ENCODE data around the gene JARID2. TPM values are rescaled to one million over a fixed set of nuclear protein-coding genes. Genes with fewer than 3 reads are reported as not detected.

Gene JARID2
- total RNA-seq, 2 donors from 2014 or later, result 8.3 to 12.8 TPM

- Histone ChIP-seq H3K27me3 (replicated peaks; ENCODE audit: insufficient read depth) (no peaks in the 10 kb centered on the region), H3K27ac (no peak overlapping the region), H3K36me3 (no peaks in the 10 kb centered on the region), H3K4me1 (ENCODE audit: control insufficient read depth in 1 of 2, low read depth in 2 of 2) (peaks cover 10 to 36% of the 10 kb centered on the region in 2 donors), H3K4me3 (no peak overlapping the region), H3K9me3 (no peaks in the 10 kb centered on the region)
- TF ChIP-seq CTCF (IDR thresholded peaks at IDR 0.05), result no peak
- ATAC-seq (ENCODE audit: insufficient number of reproducible peaks, low FRiP score, low read depth) (no peak), DNase-seq (ENCODE audit: low spot score) (no peak)
Observed at GRCh38 chr6:15503346-15503680, 257.4 kb downstream of the JARID2 start.

DNA sequence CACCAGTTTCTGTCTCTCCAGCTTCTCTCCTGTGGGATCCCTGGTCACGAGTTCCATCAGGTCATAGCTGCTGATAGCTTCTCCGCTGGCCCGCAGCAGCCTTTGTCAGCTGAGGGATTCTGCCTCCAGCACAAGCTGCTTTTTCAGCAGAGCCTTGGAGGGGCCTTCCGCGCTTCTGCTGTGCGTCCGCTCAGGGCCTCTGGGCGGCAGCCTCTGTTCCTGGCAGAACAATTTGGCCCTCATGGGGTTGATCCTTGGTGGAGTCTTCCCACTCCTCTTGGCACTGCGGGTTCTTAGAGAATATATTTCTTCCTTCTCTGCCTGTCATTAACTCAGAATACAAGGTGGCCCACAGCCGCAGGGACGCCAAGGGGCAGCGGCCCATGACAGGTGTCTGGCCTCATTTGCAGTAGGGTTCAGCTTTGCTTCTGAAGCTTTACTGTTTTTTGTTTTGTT is 258.2 kb downstream of the JARID2 start:
- no peak overlapping the region for H3K27ac ChIP-seq

DNA sequence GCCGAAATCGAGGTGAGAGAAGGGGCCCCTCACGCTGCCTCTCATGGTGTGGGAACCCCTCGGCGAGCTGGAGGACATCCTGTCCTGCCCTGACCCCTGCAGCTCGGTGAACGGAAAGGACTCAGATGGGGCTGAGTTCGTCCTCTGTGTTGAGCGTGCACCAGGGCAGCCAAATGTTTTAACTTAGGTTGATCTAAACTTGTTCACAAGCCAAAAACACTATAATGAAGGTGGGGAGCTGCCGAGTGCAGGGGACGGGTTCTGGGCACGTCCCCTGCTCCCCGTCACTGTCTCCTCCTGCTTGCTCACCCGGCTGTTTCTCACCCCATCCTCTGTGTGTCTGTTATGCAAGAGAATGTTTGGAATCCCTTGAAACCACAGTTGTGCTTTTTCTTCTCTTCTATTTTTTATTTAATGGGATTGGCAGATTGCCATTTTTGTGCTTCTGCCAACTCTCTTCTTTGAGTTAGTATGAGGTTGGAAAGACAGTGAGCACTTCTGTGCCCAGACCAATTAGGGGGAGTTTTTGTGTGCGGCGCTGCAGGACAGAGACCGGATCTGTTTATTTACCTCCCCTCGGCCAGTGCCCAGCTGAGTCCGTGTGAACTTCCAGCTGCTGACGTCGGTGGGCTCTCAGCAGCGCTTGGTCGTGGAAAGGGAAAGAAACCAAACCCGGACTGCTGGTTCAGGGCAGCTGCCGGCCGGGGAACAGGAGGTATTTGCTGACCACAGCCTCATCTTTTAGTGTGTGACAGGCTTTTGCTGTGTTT is 258.9 kb downstream of the JARID2 start:
- DNase-seq (ENCODE audit: low spot score) (no peak), ATAC-seq (ENCODE audit: insufficient number of reproducible peaks, low FRiP score, low read depth) (no peak)
- no peak for TF ChIP-seq CTCF (IDR thresholded peaks at IDR 0.05)
- H3K27me3 ChIP-seq (replicated peaks; ENCODE audit: insufficient read depth), result no peaks in the 10 kb centered on the region
- H3K27ac ChIP-seq, result no peak overlapping the region
- H3K4me3 ChIP-seq, result peak overlapping the region; percentile 65
- no peaks in the 10 kb centered on the region for H3K36me3 ChIP-seq
- peaks cover 10 to 36% of the 10 kb centered on the region in 2 donors for H3K4me1 ChIP-seq (ENCODE audit: control insufficient read depth in 1 of 2, low read depth in 2 of 2)
- no peaks in the 10 kb centered on the region for H3K9me3 ChIP-seq

More for the DNA sequence above, 258.2 kb downstream of the JARID2 start:
- peak overlapping the region; percentile 65 for H3K4me3 ChIP-seq
- peaks cover 10 to 36% of the 10 kb centered on the region in 2 donors for H3K4me1 ChIP-seq (ENCODE audit: control insufficient read depth in 1 of 2, low read depth in 2 of 2)
- DNase-seq (ENCODE audit: low spot score), result no peak
- no peak for ATAC-seq (ENCODE audit: insufficient number of reproducible peaks, low FRiP score, low read depth)
- H3K27me3 ChIP-seq (replicated peaks; ENCODE audit: insufficient read depth), result no peaks in the 10 kb centered on the region
- no peak for TF ChIP-seq CTCF (IDR thresholded peaks at IDR 0.05)
- no peaks in the 10 kb centered on the region for H3K9me3 ChIP-seq
- no peaks in the 10 kb centered on the region for H3K36me3 ChIP-seq

DNA sequence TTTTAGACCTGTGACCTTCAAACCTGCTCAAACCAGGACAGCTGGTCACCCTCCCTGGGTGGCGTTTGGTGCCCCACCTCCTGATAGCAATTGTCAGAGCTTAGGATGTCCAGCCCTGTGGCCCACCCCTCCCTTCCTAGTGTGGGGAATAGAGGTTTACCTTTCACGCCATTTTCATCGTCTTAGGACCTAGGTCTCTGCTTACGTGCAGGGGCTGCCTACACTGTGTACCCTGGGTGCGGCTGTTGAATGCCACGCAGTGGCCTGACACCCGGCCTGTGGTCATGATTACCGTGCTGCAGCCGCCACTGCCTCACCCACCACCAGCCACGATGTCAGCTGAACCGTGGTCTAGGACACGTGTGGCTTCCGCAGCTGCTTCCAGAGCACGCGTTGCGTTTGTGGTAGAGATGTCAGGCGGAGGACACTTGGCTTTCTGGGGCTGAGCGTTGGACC is 259.6 kb downstream of the JARID2 start:
- H3K9me3 ChIP-seq, result no peaks in the 10 kb centered on the region
- peaks cover 10 to 36% of the 10 kb centered on the region in 2 donors for H3K4me1 ChIP-seq (ENCODE audit: control insufficient read depth in 1 of 2, low read depth in 2 of 2)
- peak overlapping the region; percentile 65 for H3K4me3 ChIP-seq
- no peak overlapping the region for H3K27ac ChIP-seq
- H3K27me3 ChIP-seq (replicated peaks; ENCODE audit: insufficient read depth), result no peaks in the 10 kb centered on the region
- H3K36me3 ChIP-seq, result no peaks in the 10 kb centered on the region
- TF ChIP-seq CTCF (IDR thresholded peaks at IDR 0.05), result no peak
- ATAC-seq (ENCODE audit: insufficient number of reproducible peaks, low FRiP score, low read depth), result no peak
- no peak for DNase-seq (ENCODE audit: low spot score)

GRCh38 chr6:15506066-15506465 is 260.2 kb downstream of the JARID2 start:
- Histone ChIP-seq H3K27ac (no peak overlapping the region), H3K4me1 (ENCODE audit: control insufficient read depth in 1 of 2, low read depth in 2 of 2) (peaks cover 10 to 36% of the 10 kb centered on the region in 2 donors), H3K36me3 (no peaks in the 10 kb centered on the region), H3K9me3 (no peaks in the 10 kb centered on the region), H3K4me3 (no peak overlapping the region), H3K27me3 (replicated peaks; ENCODE audit: insufficient read depth) (no peaks in the 10 kb centered on the region)
- TF ChIP-seq CTCF (IDR thresholded peaks at IDR 0.05), result no peak
- DNase-seq (ENCODE audit: low spot score) (no peak), ATAC-seq (ENCODE audit: insufficient number of reproducible peaks, low FRiP score, low read depth) (no peak)

Data from thoracic aorta (tissue), 2 donors.